T-helper 17 cell (primary cell): ENCODE measurements around the gene MED7. TPM values are rescaled to one million over a fixed set of nuclear protein-coding genes. Genes with fewer than 3 reads are reported as not detected.

Source experiments
- ATAC-seq: fragments of 150-1000 bp; cut with Tn5 transposase; 2 replicates; pipeline ENCODE4 v1.10.0; 2021; ENCODE audit warnings: mild to moderate bottlenecking, moderate library complexity
- DNase-seq, 3 donors: peaks; one replicate each; pipeline versions ENCODE4 v3.0.0 to v3.0.0-alpha.2; 2020 to 2021
- H3K9me3 ChIP-seq: one replicate; pipeline ENCODE4 v1.7.0; 2013; ENCODE audit warnings: low read length, mild to moderate bottlenecking; ENCODE audit not compliant: control insufficient read depth, poor library complexity, severe bottlenecking
- H3K27ac Mint-ChIP-seq: one replicate; pipeline ENCODE4 v1.8.0; 2022; ENCODE audit warnings: mild to moderate bottlenecking, moderate library complexity, mixed read lengths
- H3K27me3 Mint-ChIP-seq: one replicate; pipeline ENCODE4 v1.8.0; 2022; ENCODE audit warnings: mixed read lengths
- H3K36me3 Mint-ChIP-seq: one replicate; pipeline ENCODE4 v1.8.0; 2022; ENCODE audit warnings: low read depth, mixed read lengths
- H3K4me1 Mint-ChIP-seq: one replicate; pipeline ENCODE4 v1.8.0; 2022; ENCODE audit warnings: mild to moderate bottlenecking, mixed read lengths
- H3K4me3 Mint-ChIP-seq: one replicate; pipeline ENCODE4 v1.8.0; 2022; ENCODE audit warnings: mild to moderate bottlenecking, moderate library complexity, mixed read lengths
- total RNA-seq, 4 donors: library from RNA in 2 of 4; stranded (reverse) in 2 of 4; gene quantifications; one replicate each; pipeline ENCODE4 v1.2.3 and lab custom pipeline; 2022 to 2026

MED7 gene
- total RNA-seq, 2 donors from 2014 or later: 6.3 to 7.8 TPM

DNA sequence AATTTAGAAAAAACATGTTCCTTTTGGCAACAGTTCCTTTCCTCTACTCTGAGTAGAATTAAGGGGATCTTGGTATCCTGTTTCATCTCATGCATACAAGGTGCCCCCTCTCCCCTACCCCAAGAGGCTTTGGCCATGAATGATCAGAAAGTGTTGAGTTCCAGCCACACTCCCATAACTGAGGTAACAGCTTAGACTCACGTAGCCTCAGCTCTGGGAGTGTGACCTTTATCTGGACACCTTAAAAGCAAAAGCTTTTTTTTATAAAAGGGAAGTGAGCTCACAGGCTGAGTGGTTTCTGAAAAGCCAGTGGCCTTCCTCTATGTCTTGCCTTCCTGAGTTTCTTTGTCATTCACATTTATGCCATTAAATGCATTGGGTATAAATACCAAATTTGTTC, 32.9 kb downstream of the MED7 start:
- DNase-seq: no peak
- H3K27ac Mint-ChIP-seq: peak overlapping the region; percentile 93
- no peaks in the 10 kb centered on the region for H3K27me3 Mint-ChIP-seq
- peak overlapping the region; percentile 84 for H3K4me3 Mint-ChIP-seq
- no peaks in the 10 kb centered on the region for H3K9me3 ChIP-seq
- H3K36me3 Mint-ChIP-seq: no peaks in the 10 kb centered on the region
- H3K4me1 Mint-ChIP-seq: peaks cover 24% of the 10 kb centered on the region
- ATAC-seq: peak; percentile 58

DNA sequence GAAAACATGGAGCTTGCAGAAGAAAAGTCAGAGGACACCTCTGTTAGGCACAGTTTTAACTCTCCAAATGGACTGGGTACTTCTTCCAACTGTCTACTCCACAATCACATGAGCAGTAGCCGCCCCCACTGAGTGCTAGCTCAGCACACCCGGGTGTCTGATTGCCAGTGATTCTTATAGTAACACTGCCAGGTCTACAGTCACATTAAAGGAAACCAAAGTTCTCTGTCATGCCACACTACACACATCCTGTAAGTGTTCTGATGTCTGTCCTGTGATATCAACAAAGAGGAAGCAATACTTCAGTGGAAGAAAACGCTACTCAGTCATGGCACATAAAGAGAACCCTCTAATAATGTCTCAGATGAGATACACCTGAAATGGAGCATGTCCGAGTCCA, 33.7 kb downstream of the MED7 start, which contains the start of gene HAVCR2:
Gene HAVCR2 (minus strand): TSS at position 69 of the 400 bp plus-strand sequence. CDS start 61 bp downstream, at position 8.
- DNase-seq: peak in 1 of 3 donors; percentile 6
- no peaks in the 10 kb centered on the region for H3K9me3 ChIP-seq
- H3K4me3 Mint-ChIP-seq: peak within 1 kb of the TSS; percentile 84
- H3K27ac Mint-ChIP-seq: peak within 1 kb of the TSS; percentile 93
- no peaks in the 10 kb centered on the region for H3K27me3 Mint-ChIP-seq
- peak; percentile 89 for ATAC-seq
- peaks cover 2% of the 10 kb centered on the region for H3K36me3 Mint-ChIP-seq
- peaks cover 24% of the 10 kb centered on the region for H3K4me1 Mint-ChIP-seq

DNA sequence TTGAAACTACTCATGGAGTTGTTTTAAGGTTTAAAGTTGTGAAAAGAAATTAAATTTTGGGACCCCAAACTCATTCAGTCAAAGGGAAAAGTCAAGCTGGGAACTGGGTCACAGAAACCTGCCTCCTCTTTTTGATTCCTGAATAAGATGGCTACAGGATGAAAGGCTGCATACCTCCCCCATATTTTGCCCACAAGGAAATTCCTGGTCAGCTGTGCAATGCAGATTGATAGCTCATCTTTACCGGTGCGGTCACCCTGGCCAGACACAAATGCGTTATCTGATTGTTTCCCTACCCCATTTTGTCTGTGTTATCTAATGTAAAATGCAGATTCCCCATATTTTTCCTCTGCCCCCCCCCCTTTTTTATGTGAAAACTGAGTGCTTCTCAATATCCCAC, 35.2 kb downstream of the MED7 start:
- no peak overlapping the region for H3K27ac Mint-ChIP-seq
- H3K36me3 Mint-ChIP-seq: peaks cover 2% of the 10 kb centered on the region
- H3K4me1 Mint-ChIP-seq: peaks cover 24% of the 10 kb centered on the region
- no peaks in the 10 kb centered on the region for H3K9me3 ChIP-seq
- ATAC-seq (no peak), DNase-seq (no peak)
- H3K27me3 Mint-ChIP-seq: no peaks in the 10 kb centered on the region
- no peak overlapping the region for H3K4me3 Mint-ChIP-seq

DNA sequence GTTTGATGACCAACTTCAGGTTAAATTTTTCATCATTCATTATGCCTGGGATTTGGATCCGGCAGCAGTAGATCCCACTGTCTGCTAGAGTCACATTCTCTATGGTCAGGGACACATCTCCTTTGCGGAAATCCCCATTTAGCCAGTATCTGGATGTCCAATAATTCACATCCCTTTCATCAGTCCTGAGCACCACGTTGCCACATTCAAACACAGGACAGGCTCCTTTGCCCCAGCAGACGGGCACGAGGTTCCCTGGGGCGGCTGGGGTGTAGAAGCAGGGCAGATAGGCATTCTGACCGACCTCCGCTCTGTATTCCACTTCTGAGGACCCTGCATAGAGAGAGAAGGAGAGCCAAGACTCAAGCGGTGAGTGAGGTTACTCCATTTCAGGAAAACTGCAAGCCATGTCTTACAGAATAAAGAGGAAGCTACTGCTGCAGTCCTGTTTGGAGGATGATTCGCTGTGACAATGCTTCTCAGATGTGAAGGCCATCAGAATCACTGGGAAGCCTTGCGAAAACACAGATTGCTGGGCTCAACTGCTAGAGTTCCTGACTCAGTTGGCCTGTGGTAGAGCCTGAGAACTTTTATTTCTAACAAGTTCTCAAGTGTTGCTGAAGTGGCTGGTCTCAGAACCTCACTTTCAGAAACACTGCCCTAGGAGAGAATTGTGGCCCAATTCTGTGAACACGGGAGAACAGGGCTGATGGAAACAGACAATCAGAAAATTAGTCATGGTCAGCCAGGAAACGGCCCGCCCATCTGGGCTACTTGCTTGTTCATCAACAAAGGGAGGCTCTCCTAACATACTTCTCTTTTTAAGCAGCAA, 35.8 kb downstream of the MED7 start:
- Mint-ChIP-seq H3K36me3 (peaks cover 2% of the 10 kb centered on the region), H3K4me1 (peaks cover 24% of the 10 kb centered on the region), H3K27me3 (no peaks in the 10 kb centered on the region), H3K4me3 (no peak overlapping the region), H3K27ac (peak overlapping the region; percentile 56)
- DNase-seq: no peak
- no peaks in the 10 kb centered on the region for H3K9me3 ChIP-seq
- ATAC-seq: no peak

DNA sequence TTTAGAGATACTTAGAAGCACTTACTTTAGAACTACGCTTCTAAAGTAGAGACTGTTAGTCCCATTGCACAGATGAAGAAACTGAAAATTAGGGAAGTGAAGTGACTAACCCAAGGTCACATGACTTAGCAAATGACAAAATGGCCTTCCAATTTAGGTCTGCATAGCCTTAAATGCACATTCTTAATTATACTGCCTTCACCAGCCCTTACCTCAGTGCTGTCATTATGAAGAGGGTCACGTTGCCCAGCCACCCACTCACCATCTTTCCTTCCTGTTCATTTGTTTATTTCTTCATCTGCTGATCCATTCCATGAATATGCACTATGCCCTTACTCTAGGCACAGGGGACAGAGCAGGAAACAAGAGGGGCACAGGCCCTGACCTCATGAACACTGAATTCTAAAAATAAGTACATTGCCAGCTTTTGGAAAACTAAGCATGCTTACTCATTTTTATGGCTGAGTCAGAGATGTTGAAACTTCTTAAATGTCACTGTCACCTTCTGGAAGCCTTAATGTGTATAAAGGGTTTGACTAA, 42.5 kb downstream of the MED7 start:
- Mint-ChIP-seq H3K27me3 (no peaks in the 10 kb centered on the region), H3K36me3 (peaks cover 2% of the 10 kb centered on the region), H3K27ac (no peak overlapping the region), H3K4me3 (no peak overlapping the region), H3K4me1 (peaks cover 5% of the 10 kb centered on the region)
- no peaks in the 10 kb centered on the region for H3K9me3 ChIP-seq
- DNase-seq: no peak
- ATAC-seq: peak; percentile 21

DNA sequence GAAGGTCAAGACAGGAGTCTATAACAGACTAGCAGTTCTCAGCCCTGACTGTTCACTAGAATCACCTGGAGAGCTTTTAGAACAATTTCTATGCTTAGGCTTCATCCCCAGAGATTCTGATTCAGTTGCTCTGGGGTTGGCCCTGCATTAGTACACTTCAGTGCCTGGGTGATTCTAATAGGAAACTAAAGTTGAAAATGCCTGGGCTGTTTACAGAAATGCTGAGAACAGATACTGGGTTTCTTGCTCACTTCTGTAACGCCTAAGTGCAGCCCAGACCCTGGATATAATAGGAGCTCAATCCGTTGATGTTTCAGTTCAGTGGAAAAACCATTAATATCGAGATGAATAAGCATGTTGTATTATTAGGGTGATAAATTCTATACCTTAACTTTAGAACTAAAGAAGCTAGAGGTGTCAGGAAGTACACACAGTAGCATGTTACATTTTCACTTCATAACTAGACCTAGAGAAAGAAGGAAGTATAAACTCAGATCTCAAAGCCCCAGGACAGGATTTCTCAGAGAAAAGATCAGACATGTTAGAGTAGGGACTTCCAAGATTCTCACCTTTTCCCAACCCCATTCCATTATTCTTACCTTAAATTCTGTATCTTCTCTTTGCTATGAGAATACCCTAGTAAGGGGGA, 54.2 kb downstream of the MED7 start:
- Mint-ChIP-seq H3K36me3 (peaks cover 4% of the 10 kb centered on the region), H3K4me3 (no peak overlapping the region), H3K27ac (peak overlapping the region; percentile 27), H3K27me3 (no peaks in the 10 kb centered on the region), H3K4me1 (no peaks in the 10 kb centered on the region)
- DNase-seq (no peak), ATAC-seq (no peak)
- no peaks in the 10 kb centered on the region for H3K9me3 ChIP-seq

Other genes starting within 250 kb of the MED7 start
- 1 to 10 TPM in 1 of 2 donors, under 1 TPM in 1; 0.82 to 1.5 TPM for gene TIMD4, start 179.6 kb downstream of the MED7 start, total RNA-seq
- 1 to 10 TPM; 1.1 to 1.4 TPM for gene HAVCR1, start 83.7 kb downstream of the MED7 start, total RNA-seq
- gene HAVCR2, start 33.8 kb downstream of the MED7 start, total RNA-seq: 1 to 10 TPM; 2.3 to 2.7 TPM
- not detected for gene GARIN3, start 23.4 kb upstream of the MED7 start, total RNA-seq
- gene ITK, start 38.0 kb upstream of the MED7 start, total RNA-seq: 100 to 1,000 TPM; 235 to 319 TPM
- gene CYFIP2, start 123.3 kb upstream of the MED7 start, total RNA-seq: 100 to 1,000 TPM; 363 to 389 TPM